ENCODE data around the gene PIGU.

Gene PIGU

GRCh38 chr20:34567892-34568865 lies 108.7 kb downstream of the PIGU start:
- no peak overlapping the region for H3K4me3 ChIP-seq (ENCODE audit: low read depth, low read length)
- TF ChIP-seq CTCF (IDR thresholded peaks at IDR 0.05; ENCODE audit: low read depth, low read length) = no peak

- H3K4me3 ChIP-seq (ENCODE audit: low read depth, low read length) = no peak overlapping the region
- no peak for TF ChIP-seq CTCF (IDR thresholded peaks at IDR 0.05; ENCODE audit: low read depth, low read length)
Observed at GRCh38 chr20:34566978-34567891, 109.7 kb downstream of the PIGU start.

- no peak for TF ChIP-seq CTCF (IDR thresholded peaks at IDR 0.05; ENCODE audit: low read depth, low read length)
- H3K4me3 ChIP-seq (ENCODE audit: low read depth, low read length) = no peak overlapping the region
Observed at GRCh38 chr20:34564833-34565232, 112.1 kb downstream of the PIGU start.

- TF ChIP-seq CTCF (IDR thresholded peaks at IDR 0.05; ENCODE audit: low read depth, low read length) = peak; percentile 35; the same call in 1 of the 2 replicates
- no peak overlapping the region for H3K4me3 ChIP-seq (ENCODE audit: low read depth, low read length)
Observed at GRCh38 chr20:34562641-34563040, 114.3 kb downstream of the PIGU start.

GRCh38 chr20:34561661-34562060 lies 115.2 kb downstream of the PIGU start:
- H3K4me3 ChIP-seq (ENCODE audit: low read depth, low read length) = no peak overlapping the region
- TF ChIP-seq CTCF (IDR thresholded peaks at IDR 0.05; ENCODE audit: low read depth, low read length) = no peak

GRCh38 chr20:34560614-34561013 lies 116.3 kb downstream of the PIGU start:
- H3K4me3 ChIP-seq (ENCODE audit: low read depth, low read length) = no peak overlapping the region
- no peak for TF ChIP-seq CTCF (IDR thresholded peaks at IDR 0.05; ENCODE audit: low read depth, low read length)

Measured in WI38 (cell line).